ACHN (cell line): ENCODE measurements around the gene C1orf210.

Source experiments
- DNase-seq: peaks from one replicate; pipeline ENCODE4 v3.0.0-alpha.2; 2015
- in situ Hi-C: cut with HindIII; loops from 2 replicates; pipeline ENCODE4 v1.10.0; 2017; ENCODE audit warnings: low sequenced_read_pairs, low pct_ligation_motif_present, low pct_unique_long_range_greater_than_20kb

Gene C1orf210

GRCh38 chr1:43235451-43236121 lies 49.8 kb downstream of the C1orf210 start:
- no peak for DNase-seq
- in situ Hi-C loops, result loop anchor here (25.0 kb wide), 1 partner anchor 152 kb away; the partner anchor contains the start of genes MED8 and SZT2

GRCh38 chr1:43235040-43235439 lies 50.3 kb downstream of the C1orf210 start:
- in situ Hi-C loops, result loop anchor here (25.0 kb wide), 1 partner anchor 152 kb away; the partner anchor contains the start of genes MED8 and SZT2
- DNase-seq, result no peak

GRCh38 chr1:43234267-43234666 lies 51.1 kb downstream of the C1orf210 start:
- in situ Hi-C loops, result loop anchor here (25.0 kb wide), 1 partner anchor 153 kb away; the partner anchor contains the start of genes MED8 and SZT2
- no peak for DNase-seq

- DNase-seq, result no peak
- in situ Hi-C loops, result loop anchor here (25.0 kb wide), 1 partner anchor 154 kb away; the partner anchor contains the start of genes MED8 and SZT2
These were observed 51.8 kb downstream of the C1orf210 start for GRCh38 chr1:43233631-43234030.

- no peak for DNase-seq
- in situ Hi-C loops, result loop anchor here (25.0 kb wide), 1 partner anchor 155 kb away; the partner anchor contains the start of genes MED8 and SZT2
These were observed 52.9 kb downstream of the C1orf210 start for GRCh38 chr1:43232482-43232881.

- DNase-seq, result peak; percentile 39
- in situ Hi-C loops, result loop anchor here (25.0 kb wide), 1 partner anchor 155 kb away; the partner anchor contains the start of genes MED8 and SZT2
These were observed 53.3 kb downstream of the C1orf210 start for GRCh38 chr1:43232074-43232473.
